GM15510 (cell line): ENCODE results near the gene FUOM.

Experiments
- POLR2A ChIP-seq: IDR thresholded peaks from 3 replicates; pipeline ENCODE4 v1.6.1; 2011; ENCODE audit warnings: borderline replicate concordance; ENCODE audit not compliant: insufficient read length; ENCODE audit errors: extremely low read depth

FUOM gene

GRCh38 chr10:133377818-133378250 is 20.0 kb upstream of the FUOM start:
- no peak for TF ChIP-seq POLR2A

DNA sequence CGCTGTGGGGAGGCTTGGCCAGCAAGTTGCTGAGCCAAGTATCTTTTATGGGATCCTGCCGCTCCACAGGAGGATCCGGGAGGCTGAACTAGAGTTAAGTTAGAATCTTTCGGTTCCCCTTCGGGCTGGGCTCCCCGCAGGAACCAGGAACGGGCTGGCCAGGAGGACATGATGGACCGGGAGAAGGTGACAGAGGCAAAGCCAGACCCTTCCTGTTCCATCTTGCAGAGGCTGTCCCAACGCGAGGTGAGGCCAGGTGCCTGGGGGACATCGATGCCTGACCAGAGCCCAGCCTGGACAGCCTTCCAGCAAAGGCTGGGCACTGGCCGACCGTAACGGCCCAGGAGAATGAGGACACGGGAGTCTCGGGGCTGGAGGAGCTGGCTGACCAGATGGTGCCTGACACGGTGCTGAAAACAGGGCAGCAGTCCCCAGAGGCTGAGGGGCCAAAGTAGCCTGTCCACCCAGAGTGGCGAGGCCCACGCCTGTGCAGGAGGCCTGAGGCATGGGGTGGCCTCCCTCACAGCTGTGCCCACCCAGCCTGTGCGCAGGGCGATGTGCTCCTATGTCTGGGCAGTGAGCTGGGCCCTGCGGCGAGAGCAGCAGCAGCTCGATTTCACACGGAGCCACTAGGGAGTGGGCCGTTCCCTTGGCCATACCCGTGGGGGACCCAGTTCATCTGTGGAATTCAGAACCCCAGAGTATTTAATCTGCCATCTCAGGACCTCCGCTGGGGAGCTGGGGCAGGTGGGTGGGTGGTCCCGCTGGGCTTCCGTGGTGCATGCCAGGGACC is 19.4 kb upstream of the FUOM start:
- no peak for TF ChIP-seq POLR2A

DNA sequence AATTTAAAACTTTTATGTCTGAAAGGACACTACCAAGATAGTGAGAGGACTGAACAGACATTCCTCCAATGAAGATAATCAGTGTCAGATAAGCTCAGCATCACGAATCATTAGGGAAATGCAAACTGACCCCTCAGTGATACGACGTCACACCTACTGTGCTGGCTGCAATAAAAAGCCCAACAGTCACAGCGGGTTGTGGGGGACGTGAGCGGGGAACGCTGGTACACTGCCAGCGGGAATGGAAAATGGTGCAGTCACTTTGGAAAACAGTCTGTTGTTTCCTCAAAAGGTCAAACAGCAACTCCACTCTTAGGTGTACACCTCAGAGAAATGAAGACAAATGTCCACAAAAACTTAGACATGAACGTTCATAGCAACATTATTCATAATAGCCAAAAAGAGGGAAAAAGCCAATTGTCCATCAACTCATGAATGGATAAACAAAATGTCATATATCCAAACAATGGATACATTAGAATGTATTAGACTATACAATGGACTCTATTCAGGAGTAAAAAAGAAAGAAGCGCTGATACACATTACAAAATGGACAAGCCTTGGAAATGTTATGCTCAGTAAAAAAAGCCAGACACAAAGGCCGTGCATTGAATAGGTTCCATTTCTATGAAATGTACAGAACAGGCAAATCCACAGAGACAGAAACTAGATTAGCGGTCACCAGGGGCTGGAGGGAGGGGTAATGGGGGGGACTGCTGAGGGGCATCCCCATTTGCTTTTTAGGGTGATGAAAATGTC is 17.7 kb upstream of the FUOM start:
- TF ChIP-seq POLR2A: no peak

DNA sequence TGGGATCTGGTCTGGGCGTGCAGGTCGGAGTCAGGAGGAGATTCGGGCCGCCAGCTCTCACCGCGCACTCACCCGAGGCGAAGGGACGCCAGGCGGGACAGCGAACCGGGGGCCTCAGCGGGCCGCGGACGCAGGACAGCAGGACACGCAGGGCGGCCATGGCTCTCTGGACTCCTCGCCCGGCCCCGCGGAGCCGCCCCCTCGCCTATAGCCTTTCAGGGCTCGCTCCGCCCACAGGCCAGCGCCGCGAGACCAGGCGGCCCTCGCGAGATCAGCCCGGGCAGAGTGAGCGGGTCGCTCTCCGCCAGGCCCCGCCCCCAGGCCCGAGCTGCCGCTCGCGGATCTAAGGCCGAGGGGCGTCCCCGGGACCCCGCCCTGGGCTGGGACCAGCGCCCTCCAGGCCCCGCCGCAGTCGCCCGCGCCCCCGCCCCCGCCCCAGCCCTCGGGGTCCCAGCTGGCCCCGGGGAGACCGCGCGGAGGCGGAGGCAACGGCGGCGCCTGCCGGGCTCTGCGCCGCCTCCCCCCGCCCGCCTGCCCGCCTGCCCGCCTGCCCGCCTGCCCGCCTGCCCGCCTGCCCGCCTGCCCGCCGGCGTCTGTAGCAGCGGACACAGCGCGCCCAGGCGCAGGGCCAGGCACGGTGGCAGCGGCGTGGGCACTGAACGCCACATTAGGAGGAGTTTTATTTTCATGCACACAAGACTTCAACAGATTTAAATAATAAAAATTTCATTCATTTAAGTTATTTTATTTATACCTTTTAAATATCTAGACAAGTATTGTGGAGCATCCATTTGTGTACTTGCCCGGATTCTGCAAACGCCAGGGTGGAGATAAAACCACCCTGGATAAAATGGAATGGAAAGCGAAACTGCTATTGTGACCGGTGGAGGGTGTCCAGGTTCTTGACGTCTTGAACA is 15.6 kb upstream of the FUOM start, which contains the start of gene ECHS1:
ECHS1 (minus strand) TSS at position 181 of the 917 bp plus-strand sequence; CDS start at position 160, 21 bp downstream.
- peak; percentile 90 for TF ChIP-seq POLR2A

DNA sequence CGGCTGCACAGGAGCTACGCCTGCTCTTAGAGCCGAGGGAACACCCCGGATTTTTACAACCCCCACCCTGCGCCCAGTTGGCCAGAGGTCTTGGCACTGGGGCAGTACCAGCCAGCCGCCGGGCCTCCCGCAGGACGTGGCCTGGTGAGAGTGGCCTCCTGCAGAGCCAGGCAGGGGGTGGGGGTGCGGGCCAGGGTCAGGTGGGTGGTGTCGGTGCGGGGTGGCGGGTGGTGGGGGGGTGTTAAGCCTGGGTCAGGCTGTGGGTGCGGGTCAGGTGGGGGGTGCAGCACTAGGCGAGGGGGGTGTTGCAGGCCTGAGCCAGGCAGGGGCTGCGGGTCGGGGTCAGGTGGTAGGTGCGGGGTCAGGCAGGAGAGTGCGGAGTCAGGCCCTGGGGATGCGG is 14.7 kb upstream of the FUOM start:
- no peak for TF ChIP-seq POLR2A

GRCh38 chr10:133370030-133370786 is 12.4 kb upstream of the FUOM start:
- no peak for TF ChIP-seq POLR2A

- no peak for TF ChIP-seq POLR2A
Measured at GRCh38 chr10:133368153-133368552, 10.3 kb upstream of the FUOM start.

- no peak for TF ChIP-seq POLR2A
Measured at GRCh38 chr10:133366751-133367150, 8.9 kb upstream of the FUOM start.

GRCh38 chr10:133366130-133366478 is 8.3 kb upstream of the FUOM start:
- no peak for TF ChIP-seq POLR2A

- no peak for TF ChIP-seq POLR2A
Measured at GRCh38 chr10:133365461-133366129, 7.8 kb upstream of the FUOM start.

DNA sequence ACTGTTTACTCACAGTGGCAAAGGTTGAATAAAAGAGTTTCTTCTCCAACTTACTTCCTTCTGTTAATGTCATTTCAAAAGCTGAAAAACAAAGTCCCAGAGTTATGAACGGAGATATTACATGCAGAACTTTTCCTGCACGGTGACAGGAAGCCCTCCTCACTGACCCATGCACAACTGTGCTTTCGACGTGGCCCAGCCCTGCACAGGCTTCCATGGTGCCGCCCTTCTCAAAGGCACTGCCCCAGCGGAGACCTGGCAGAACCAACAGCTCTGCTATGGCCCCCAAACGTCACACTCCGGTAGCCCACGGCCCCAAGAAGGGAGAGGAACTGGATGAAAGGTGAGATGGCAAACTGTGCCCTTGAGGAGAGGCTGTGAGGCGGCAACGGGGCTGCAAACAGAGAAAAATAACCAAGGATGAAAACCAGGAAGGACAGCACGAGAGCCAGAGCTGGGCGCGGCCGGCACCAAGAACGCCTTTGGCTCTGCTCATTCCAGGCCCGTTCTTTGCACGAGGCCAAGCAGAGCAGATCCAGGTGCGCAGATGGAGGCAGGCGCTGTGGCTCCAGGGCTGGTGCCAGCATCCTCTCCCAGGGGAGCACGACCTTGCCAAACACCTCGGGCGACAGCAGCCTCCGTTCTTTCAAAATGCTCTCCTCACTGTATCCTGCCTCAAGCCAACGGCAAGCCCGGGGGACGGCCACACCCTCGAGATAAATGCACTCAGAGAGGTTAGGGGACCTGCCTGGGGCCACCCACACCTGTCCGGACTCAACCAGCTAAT is 7.0 kb upstream of the FUOM start:
- no peak for TF ChIP-seq POLR2A

- no peak for TF ChIP-seq POLR2A
Measured at GRCh38 chr10:133362846-133363245, 5.0 kb upstream of the FUOM start.

DNA sequence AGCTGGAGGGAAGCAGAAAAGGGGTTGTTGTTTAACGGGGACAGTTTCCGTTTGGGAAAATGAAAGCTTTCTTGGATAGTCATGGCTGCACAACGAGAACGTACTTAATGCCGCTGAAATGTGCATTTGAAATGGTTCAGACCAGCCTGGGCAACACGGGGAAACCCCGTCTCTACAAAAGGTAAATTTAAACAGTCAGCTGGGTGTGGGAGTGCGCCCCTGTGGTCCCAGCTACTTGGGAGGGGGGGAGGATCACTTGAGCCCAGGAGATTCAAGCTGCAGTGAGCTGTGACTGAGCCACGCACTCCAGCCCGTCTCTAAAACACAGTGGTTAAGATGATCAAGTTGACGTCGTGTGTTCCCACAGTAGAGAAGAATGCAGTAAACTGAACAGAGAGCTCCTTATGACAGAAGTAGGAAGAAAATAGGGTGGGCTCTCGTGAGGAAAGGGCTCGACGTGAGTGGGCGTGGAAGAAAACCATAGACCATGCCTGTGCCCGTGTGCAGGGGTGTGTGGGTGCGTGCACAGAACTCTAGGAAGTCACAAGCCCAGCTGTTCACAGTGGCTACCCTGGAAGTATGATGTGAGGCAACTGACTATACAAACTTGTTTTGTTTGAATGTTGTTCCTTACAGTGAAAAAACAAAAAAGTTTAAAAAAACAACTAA is 4.1 kb upstream of the FUOM start:
- TF ChIP-seq POLR2A: no peak

GRCh38 chr10:133361227-133361626 is 3.4 kb upstream of the FUOM start:
- TF ChIP-seq POLR2A: no peak
